K562 (cell line): ENCODE results near the gene TLE3.

Experiments
- FUS ChIP-seq: fragments of 200-400 bp; formaldehyde crosslinking; optimal IDR thresholded peaks from 2 replicates; pipeline ENCODE3; 2017; ENCODE audit warnings: low read depth, low read length
- NRF1 ChIP-seq, 2 experiments: fragments of 450-650 bp; IDR thresholded peaks in 1 of 2; conservative IDR thresholded peaks in 1 of 2; 2 replicates each; pipeline ENCODE4 v1.6.1; 2014; ENCODE audit warnings: mild to moderate bottlenecking in 2 of 2
- RBBP5 ChIP-seq: fragments of 200-600 bp; sonication (generic); IDR thresholded peaks from 2 replicates; pipeline ENCODE4 v1.6.1; 2012; ENCODE audit warnings: borderline replicate concordance, mild to moderate bottlenecking, low read length, control low read depth, inconsistent platforms; ENCODE audit not compliant: insufficient read depth, poor library complexity, severe bottlenecking
- RFX1 ChIP-seq: fragments of 450-650 bp; IDR thresholded peaks from 2 replicates; pipeline ENCODE4 v1.6.1; 2016; ENCODE audit warnings: mild to moderate bottlenecking, moderate library complexity
- SP2 ChIP-seq: IDR thresholded peaks from 2 replicates; pipeline ENCODE4 v1.6.1; 2011; ENCODE audit warnings: mild to moderate bottlenecking, low read depth, low read length, moderate library complexity; ENCODE audit not compliant: poor library complexity, severe bottlenecking; ENCODE audit errors: extremely low read depth
- ZNF263 ChIP-seq: sonication (generic); formaldehyde crosslinking; IDR thresholded peaks from 2 replicates; pipeline ENCODE4 v1.8.0; 2022; ENCODE audit warnings: mild to moderate bottlenecking, missing genetic modification reagents, borderline replicate concordance
- TF ChIP-seq, protein P1 (sequence below): sonication (generic); formaldehyde crosslinking; IDR thresholded peaks from 2 replicates; pipeline ENCODE4 v1.9.0; 2022; ENCODE audit warnings: mild to moderate bottlenecking, missing genetic modification reagents
- TF ChIP-seq, protein P2 (sequence below), 2 experiments: fragments of 450-650 bp in 1 of 2; sonication (generic) in 1 of 2; formaldehyde crosslinking in 1 of 2; IDR thresholded peaks; 2 replicates each; pipeline versions ENCODE4 v1.7.1 to v1.9.0; 2016 to 2022; ENCODE audit warnings: inconsistent platforms in 1 of 2, mild to moderate bottlenecking in 1 of 2, missing genetic modification reagents in 1 of 2

- TF ChIP-seq RFX1: no peak
- TF ChIP-seq SP2: no peak
- no peak for TF ChIP-seq NRF1 (conservative IDR thresholded peaks at IDR 0.05 in 1 of 2, IDR thresholded peaks at IDR 0.05 in 1 of 2)
- TF ChIP-seq, protein P1, sequence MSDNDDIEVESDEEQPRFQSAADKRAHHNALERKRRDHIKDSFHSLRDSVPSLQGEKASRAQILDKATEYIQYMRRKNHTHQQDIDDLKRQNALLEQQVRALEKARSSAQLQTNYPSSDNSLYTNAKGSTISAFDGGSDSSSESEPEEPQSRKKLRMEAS (CRISPR knock-in tag): no peak
- TF ChIP-seq ZNF263 (CRISPR knock-in tag): no peak
- no peak for TF ChIP-seq RBBP5
- TF ChIP-seq FUS: no peak
- TF ChIP-seq, protein P2, sequence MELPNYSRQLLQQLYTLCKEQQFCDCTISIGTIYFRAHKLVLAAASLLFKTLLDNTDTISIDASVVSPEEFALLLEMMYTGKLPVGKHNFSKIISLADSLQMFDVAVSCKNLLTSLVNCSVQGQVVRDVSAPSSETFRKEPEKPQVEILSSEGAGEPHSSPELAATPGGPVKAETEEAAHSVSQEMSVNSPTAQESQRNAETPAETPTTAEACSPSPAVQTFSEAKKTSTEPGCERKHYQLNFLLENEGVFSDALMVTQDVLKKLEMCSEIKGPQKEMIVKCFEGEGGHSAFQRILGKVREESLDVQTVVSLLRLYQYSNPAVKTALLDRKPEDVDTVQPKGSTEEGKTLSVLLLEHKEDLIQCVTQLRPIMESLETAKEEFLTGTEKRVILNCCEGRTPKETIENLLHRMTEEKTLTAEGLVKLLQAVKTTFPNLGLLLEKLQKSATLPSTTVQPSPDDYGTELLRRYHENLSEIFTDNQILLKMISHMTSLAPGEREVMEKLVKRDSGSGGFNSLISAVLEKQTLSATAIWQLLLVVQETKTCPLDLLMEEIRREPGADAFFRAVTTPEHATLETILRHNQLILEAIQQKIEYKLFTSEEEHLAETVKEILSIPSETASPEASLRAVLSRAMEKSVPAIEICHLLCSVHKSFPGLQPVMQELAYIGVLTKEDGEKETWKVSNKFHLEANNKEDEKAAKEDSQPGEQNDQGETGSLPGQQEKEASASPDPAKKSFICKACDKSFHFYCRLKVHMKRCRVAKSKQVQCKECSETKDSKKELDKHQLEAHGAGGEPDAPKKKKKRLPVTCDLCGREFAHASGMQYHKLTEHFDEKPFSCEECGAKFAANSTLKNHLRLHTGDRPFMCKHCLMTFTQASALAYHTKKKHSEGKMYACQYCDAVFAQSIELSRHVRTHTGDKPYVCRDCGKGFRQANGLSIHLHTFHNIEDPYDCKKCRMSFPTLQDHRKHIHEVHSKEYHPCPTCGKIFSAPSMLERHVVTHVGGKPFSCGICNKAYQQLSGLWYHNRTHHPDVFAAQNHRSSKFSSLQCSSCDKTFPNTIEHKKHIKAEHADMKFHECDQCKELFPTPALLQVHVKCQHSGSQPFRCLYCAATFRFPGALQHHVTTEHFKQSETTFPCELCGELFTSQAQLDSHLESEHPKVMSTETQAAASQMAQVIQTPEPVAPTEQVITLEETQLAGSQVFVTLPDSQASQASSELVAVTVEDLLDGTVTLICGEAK (IDR thresholded peaks at IDR 0.05): no peak
- TF ChIP-seq, protein P2 (CRISPR knock-in tag; IDR thresholded peaks at IDR 0.05): no peak
These were observed 63.6 kb downstream of the TLE3 start for GRCh38 chr15:70034141-70034540.
